Activated CD8-positive, alpha-beta memory T cell treated with anti-CD3 and anti-CD28 coated beads, Interleukin-2, amount 10 ng/mL, durations not matched to agents 7 days and 5 days (primary cell): Measurements from ENCODE around the gene ACAP3. TPM values are rescaled to one million over a fixed set of nuclear protein-coding genes. Genes with fewer than 3 reads are reported as not detected.

Experiments
- ATAC-seq: fragments of 150-1000 bp; cut with Tn5 transposase; one replicate; pipeline ENCODE4 v1.10.0; 2021; ENCODE audit warnings: moderate library complexity
- CTCF ChIA-PET: fragments of 350-600 bp; sonication (Branson Sonifier 250); formaldehyde crosslinking; loops from one replicate; lab custom pipeline; 2021; ENCODE audit warnings: antibody characterized with exemption; lab: Charles Lee
- DNase-seq: peaks from one replicate; pipeline ENCODE4 v3.0.0-alpha.2; 2020
- H3K27ac Mint-ChIP-seq: one replicate; pipeline ENCODE4 v1.8.0; 2021; ENCODE audit warnings: mild to moderate bottlenecking, mixed read lengths
- H3K27me3 Mint-ChIP-seq: one replicate; pipeline ENCODE4 v1.8.0; 2021; ENCODE audit warnings: mixed read lengths
- H3K36me3 Mint-ChIP-seq: one replicate; pipeline ENCODE4 v1.8.0; 2021; ENCODE audit warnings: mild to moderate bottlenecking, mixed read lengths
- H3K4me1 Mint-ChIP-seq: one replicate; pipeline ENCODE4 v1.8.0; 2021; ENCODE audit warnings: mixed read lengths
- H3K4me3 Mint-ChIP-seq: one replicate; pipeline ENCODE4 v1.8.0; 2021; ENCODE audit warnings: mild to moderate bottlenecking, moderate library complexity, mixed read lengths
- H3K9me3 Mint-ChIP-seq: one replicate; pipeline ENCODE4 v1.8.0; 2022; ENCODE audit warnings: low read depth, mixed read lengths
- total RNA-seq, 2 experiments: library from RNA; stranded (reverse); gene quantifications; one replicate each; pipeline ENCODE4 v1.2.3, GENCODE V29; 2021

The ACAP3 gene
- total RNA-seq, 2 experiments from 2014 or later: 71.7 to 99.9 TPM

DNA sequence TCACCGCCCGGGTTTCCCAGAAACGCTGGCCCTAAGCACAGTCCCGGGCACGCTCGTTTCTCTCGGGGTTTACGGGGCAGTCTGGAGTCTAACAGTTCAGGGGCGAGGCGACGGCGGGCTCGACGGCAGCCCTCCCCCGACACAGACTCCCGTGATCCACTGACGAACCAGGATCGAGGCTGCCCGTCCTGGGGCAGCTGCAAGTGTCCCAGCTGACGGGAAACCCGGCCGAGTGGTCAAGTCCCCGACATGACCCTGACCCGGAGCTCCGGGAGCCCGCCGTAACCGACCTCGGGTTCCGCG, 34.6 kb downstream of the ACAP3 start:
- Mint-ChIP-seq H3K4me3 (peak overlapping the region; percentile 90), H3K27me3 (no peaks in the 10 kb centered on the region), H3K4me1 (peaks cover 37% of the 10 kb centered on the region), H3K27ac (peak overlapping the region; percentile 84), H3K9me3 (no peaks in the 10 kb centered on the region), H3K36me3 (peaks cover 12% of the 10 kb centered on the region)
- CTCF ChIA-PET: interaction anchor here (1.0 to 1.5 kb wide), 3 partner anchors 18 to 151 kb away, joined by 3 to 12 read pairs (median 5); no protein-coding TSS in a partner anchor
- ATAC-seq (peak; percentile 10), DNase-seq (no peak)

DNA sequence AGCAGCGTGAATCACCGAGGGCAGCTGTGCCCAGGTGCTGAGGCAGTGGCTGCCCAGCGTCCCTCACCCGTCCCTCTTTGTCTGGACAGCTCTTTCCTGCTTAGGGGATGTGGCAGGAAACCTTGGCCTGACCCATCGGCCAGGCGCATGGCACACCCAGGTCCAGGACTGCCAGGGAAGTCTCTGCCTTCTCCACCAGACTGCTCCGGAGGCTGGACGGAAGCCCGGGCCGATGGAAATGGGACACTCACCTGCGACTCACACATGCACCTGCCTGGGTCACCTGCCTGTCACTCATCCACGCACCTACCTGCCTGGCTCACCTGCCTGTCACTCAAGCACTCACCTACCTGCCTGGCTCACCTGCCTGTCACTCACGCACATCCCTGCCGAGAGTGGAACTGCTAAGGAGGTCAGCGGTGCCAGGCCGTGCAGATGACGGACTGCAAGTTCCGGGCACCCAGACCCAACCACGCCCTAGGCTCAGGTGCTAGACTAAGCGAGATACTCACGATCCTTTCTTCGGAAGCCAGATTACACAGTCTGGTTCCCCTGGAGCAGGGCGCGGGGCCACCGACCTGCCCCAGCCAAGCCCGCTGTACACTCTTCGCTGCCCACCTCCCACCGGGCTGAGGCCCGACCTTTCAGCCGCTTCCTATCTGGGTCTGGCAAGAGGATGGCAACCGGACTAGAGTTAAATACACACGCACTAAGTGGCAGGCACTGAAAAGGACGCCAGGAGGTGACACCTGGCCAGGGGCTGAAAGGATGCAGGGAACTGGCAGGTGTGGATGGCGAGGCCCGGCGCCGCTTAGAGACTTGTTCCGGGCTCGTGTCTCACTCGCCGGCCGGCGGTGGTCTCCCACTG, 35.2 kb downstream of the ACAP3 start:
- H3K4me3 Mint-ChIP-seq: peak overlapping the region; percentile 90
- DNase-seq (no peak), ATAC-seq (peak; percentile 5)
- H3K36me3 Mint-ChIP-seq: peaks cover 12% of the 10 kb centered on the region
- no peaks in the 10 kb centered on the region for H3K9me3 Mint-ChIP-seq
- H3K27me3 Mint-ChIP-seq: no peaks in the 10 kb centered on the region
- CTCF ChIA-PET: interaction anchor here (0.6 to 1.8 kb wide), 5 partner anchors 19 to 151 kb away, joined by 3 to 12 read pairs (median 5); no protein-coding TSS in a partner anchor
- peak overlapping the region; percentile 84 for H3K27ac Mint-ChIP-seq
- peaks cover 37% of the 10 kb centered on the region for H3K4me1 Mint-ChIP-seq

DNA sequence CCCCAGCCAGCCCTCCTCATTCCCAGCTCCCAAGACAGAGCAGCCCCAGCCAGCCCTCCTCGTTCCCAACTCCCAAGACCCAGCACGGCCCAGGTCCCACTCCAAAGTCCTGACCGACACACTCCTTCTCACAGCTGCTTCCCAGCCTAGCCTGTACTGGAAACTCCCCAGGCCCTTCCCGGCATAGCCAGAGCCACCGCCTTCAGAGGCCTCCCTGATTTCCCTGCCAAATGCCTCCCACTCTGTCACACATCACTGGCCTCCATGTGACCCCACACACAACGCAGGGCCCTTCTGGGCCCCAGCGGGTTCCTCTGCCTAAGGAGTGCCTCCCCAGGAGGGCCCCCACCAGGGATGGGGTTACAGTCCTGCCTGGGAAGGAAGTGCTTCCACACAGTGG, 36.9 kb downstream of the ACAP3 start:
- no peaks in the 10 kb centered on the region for H3K9me3 Mint-ChIP-seq
- ATAC-seq: no peak
- CTCF ChIA-PET: interaction anchor here (1.1 to 1.8 kb wide), 2 partner anchors 35 to 149 kb away, joined by 3 to 12 read pairs; no protein-coding TSS in a partner anchor

DNA sequence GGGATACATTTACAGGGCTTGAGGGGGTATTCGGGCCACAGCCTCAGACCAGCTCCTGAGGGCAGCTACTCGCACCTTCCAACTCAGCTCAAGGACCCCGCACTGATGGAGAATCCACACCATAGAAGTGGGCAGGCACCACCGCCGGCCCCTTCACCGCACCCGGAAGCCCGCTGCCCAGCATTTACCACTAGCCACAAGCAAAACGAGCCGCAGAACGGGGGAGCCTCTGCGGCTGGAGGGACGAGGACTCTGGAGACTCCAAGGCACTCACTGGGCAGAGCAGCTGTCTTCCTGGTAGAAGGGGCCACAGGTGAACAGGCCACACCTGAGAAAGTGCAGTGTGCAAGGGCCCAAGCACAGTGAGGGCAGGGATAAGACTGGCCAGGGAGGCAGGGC, 39.4 kb downstream of the ACAP3 start:
- Mint-ChIP-seq H3K4me3 (no peak overlapping the region), H3K9me3 (no peaks in the 10 kb centered on the region), H3K27ac (no peak overlapping the region), H3K27me3 (no peaks in the 10 kb centered on the region), H3K4me1 (peaks cover 36% of the 10 kb centered on the region), H3K36me3 (peaks cover 25% of the 10 kb centered on the region)
- DNase-seq (no peak), ATAC-seq (no peak)
- CTCF ChIA-PET: no interaction called here

More for the DNA sequence above, 36.9 kb downstream of the ACAP3 start:
- DNase-seq: no peak
- Mint-ChIP-seq H3K27ac (peak overlapping the region; percentile 27), H3K4me3 (no peak overlapping the region), H3K27me3 (no peaks in the 10 kb centered on the region), H3K4me1 (peaks cover 41% of the 10 kb centered on the region), H3K36me3 (peaks cover 21% of the 10 kb centered on the region)

GRCh38 chr1:1267488-1268283, 40.0 kb downstream of the ACAP3 start:
- H3K4me1 Mint-ChIP-seq: peaks cover 34% of the 10 kb centered on the region
- ATAC-seq (no peak), DNase-seq (no peak)
- no peak overlapping the region for H3K27ac Mint-ChIP-seq
- CTCF ChIA-PET: no interaction called here
- H3K9me3 Mint-ChIP-seq: no peaks in the 10 kb centered on the region
- no peak overlapping the region for H3K4me3 Mint-ChIP-seq
- no peaks in the 10 kb centered on the region for H3K27me3 Mint-ChIP-seq
- H3K36me3 Mint-ChIP-seq: peaks cover 30% of the 10 kb centered on the region

DNA sequence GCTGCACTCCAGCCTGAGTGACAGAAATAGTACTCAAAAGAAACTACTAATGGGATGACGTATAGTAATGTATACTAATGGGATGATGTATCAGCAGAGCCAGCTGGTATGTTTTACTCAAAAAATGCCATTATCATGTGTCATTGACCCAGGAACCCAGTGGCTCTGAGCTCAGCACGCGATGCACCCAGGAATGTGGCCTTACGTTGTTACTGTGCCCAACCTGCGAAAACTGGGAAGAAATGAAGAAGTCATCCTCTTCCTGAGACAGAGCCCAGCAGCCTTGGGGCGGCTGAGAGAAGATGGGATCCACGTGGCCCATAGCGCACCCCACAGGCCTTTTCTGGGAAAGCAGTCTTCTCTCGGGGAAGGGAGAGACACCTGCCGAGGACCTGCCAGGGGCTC, 42.9 kb downstream of the ACAP3 start:
- no peaks in the 10 kb centered on the region for H3K9me3 Mint-ChIP-seq
- no peak for DNase-seq
- CTCF ChIA-PET: interaction anchor here (1.8 to 2.4 kb wide), 2 partner anchors 27 to 143 kb away, joined by 5 to 11 read pairs; no protein-coding TSS in a partner anchor

GRCh38 chr1:1264026-1264425, 43.7 kb downstream of the ACAP3 start:
- CTCF ChIA-PET: interaction anchor here (1.3 to 2.4 kb wide), 3 partner anchors 27 to 142 kb away, joined by 3 to 11 read pairs (median 5); no protein-coding TSS in a partner anchor

More for the DNA sequence above, 42.9 kb downstream of the ACAP3 start:
- H3K36me3 Mint-ChIP-seq: peaks cover 35% of the 10 kb centered on the region
- no peak overlapping the region for H3K4me3 Mint-ChIP-seq
- H3K27me3 Mint-ChIP-seq: no peaks in the 10 kb centered on the region
- peaks cover 12% of the 10 kb centered on the region for H3K4me1 Mint-ChIP-seq
- no peak overlapping the region for H3K27ac Mint-ChIP-seq
- no peak for ATAC-seq

DNA sequence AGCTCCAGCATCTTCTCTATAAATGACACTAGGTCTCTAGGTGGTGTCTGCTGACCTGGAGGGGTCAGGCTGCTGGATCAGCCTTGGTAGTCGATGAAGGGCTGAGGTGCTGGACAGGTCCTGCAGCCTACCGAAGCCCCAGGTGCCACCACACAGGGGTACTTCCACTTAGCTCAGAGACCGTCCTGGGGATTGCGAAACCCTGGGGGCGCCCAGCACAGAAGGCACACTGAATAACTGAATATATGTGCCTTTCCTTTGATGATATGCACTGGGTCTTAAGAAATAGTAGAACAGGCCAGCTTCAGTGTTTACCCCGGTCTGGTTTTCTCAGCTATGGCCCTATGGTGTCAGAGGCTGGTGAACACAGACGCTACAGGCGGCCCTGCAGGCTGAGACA, 45.0 kb downstream of the ACAP3 start:
- CTCF ChIA-PET: interaction anchor here (1.3 to 2.4 kb wide), 2 partner anchors 43 to 141 kb away, joined by 3 to 11 read pairs; no protein-coding TSS in a partner anchor
- H3K27me3 Mint-ChIP-seq: no peaks in the 10 kb centered on the region
- H3K27ac Mint-ChIP-seq: no peak overlapping the region
- H3K36me3 Mint-ChIP-seq: peaks cover 42% of the 10 kb centered on the region
- no peaks in the 10 kb centered on the region for H3K9me3 Mint-ChIP-seq
- H3K4me1 Mint-ChIP-seq: peaks cover 9% of the 10 kb centered on the region
- DNase-seq: no peak
- ATAC-seq: no peak
- H3K4me3 Mint-ChIP-seq: no peak overlapping the region

More at GRCh38 chr1:1264026-1264425, 43.7 kb downstream of the ACAP3 start:
- no peak overlapping the region for H3K4me3 Mint-ChIP-seq
- no peaks in the 10 kb centered on the region for H3K9me3 Mint-ChIP-seq
- DNase-seq (no peak), ATAC-seq (no peak)
- no peaks in the 10 kb centered on the region for H3K27me3 Mint-ChIP-seq
- H3K36me3 Mint-ChIP-seq: peaks cover 41% of the 10 kb centered on the region
- peaks cover 9% of the 10 kb centered on the region for H3K4me1 Mint-ChIP-seq
- no peak overlapping the region for H3K27ac Mint-ChIP-seq

- DNase-seq (no peak), ATAC-seq (no peak)
- Mint-ChIP-seq H3K27me3 (no peaks in the 10 kb centered on the region), H3K27ac (peak overlapping the region; percentile 28), H3K4me3 (no peak overlapping the region), H3K9me3 (no peaks in the 10 kb centered on the region), H3K36me3 (peaks cover 41% of the 10 kb centered on the region), H3K4me1 (peaks cover 6% of the 10 kb centered on the region)
- CTCF ChIA-PET: interaction anchor here (0.8 to 1.7 kb wide), 2 partner anchors 8 to 140 kb away, joined by 3 to 9 read pairs; no protein-coding TSS in a partner anchor
Measured at GRCh38 chr1:1262071-1262470, 45.7 kb downstream of the ACAP3 start.

- ATAC-seq: no peak
- CTCF ChIA-PET: interaction anchor here (0.8 to 1.7 kb wide), 2 partner anchors 9 to 139 kb away, joined by 3 to 9 read pairs; no protein-coding TSS in a partner anchor
- no peak for DNase-seq
- no peaks in the 10 kb centered on the region for H3K9me3 Mint-ChIP-seq
- no peak overlapping the region for H3K4me3 Mint-ChIP-seq
- peaks cover 39% of the 10 kb centered on the region for H3K36me3 Mint-ChIP-seq
- no peak overlapping the region for H3K27ac Mint-ChIP-seq
- H3K4me1 Mint-ChIP-seq: peaks cover 8% of the 10 kb centered on the region
- no peaks in the 10 kb centered on the region for H3K27me3 Mint-ChIP-seq
Measured at GRCh38 chr1:1260843-1261560, 46.7 kb downstream of the ACAP3 start.

DNA sequence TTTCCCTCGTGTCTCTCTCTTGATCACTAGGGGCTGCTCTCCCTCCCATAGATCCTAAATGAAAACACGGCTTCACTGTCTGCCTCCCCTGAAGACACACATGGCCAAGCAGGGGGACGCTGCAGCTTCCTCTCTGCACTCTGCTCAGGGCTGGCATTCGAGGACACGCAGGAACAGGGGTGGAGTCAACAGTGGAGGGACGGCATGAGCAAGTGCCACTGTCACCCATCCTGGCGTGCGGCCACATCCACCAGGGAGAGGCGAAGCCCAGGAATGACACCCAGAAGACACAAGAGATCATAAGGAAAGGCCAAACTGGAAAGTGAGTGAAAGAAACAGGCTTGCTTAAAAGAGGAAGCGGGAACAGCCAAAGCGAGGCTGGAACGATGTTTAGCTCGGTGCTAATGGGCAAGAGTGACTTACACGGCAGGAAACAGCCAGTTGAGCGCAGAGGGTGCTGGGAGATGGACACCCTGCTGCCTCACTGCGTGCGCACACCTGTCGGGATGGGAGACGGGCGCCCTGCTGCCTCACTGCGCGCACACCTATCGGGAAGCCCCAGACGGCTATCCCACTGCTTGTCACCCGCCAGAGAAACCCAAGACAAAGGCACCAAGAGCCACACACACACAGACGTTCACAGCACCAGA, 47.7 kb downstream of the ACAP3 start:
- no peak for DNase-seq
- Mint-ChIP-seq H3K4me3 (no peak overlapping the region), H3K27ac (no peak overlapping the region), H3K4me1 (peaks cover 10% of the 10 kb centered on the region), H3K27me3 (no peaks in the 10 kb centered on the region), H3K9me3 (no peaks in the 10 kb centered on the region), H3K36me3 (peaks cover 38% of the 10 kb centered on the region)
- CTCF ChIA-PET: interaction anchor here (0.7 to 1.7 kb wide), 2 partner anchors 9 to 138 kb away, joined by 3 to 9 read pairs; no protein-coding TSS in a partner anchor
- no peak for ATAC-seq

GRCh38 chr1:1259540-1259939, 48.2 kb downstream of the ACAP3 start:
- Mint-ChIP-seq H3K36me3 (peaks cover 37% of the 10 kb centered on the region), H3K9me3 (no peaks in the 10 kb centered on the region), H3K27ac (no peak overlapping the region), H3K4me1 (peaks cover 10% of the 10 kb centered on the region), H3K27me3 (no peaks in the 10 kb centered on the region), H3K4me3 (no peak overlapping the region)
- CTCF ChIA-PET: interaction anchor here (0.7 kb wide), 1 partner anchor 9 kb away, joined by 3 read pairs; no protein-coding TSS in a partner anchor
- DNase-seq (no peak), ATAC-seq (no peak)
